Measurements from ENCODE around the gene CDCA4. TPM values are rescaled to one million over a fixed set of nuclear protein-coding genes. Genes with fewer than 3 reads are reported as not detected.
A peak's percentile ranks its signal among the peaks of the same experiment; 100 is the strongest.

Gene CDCA4
- total and polyA plus RNA-seq, 2 donors (not counting 3 experiments of a cell fraction or from before 2014, with no cell fraction given), result 29.9 to 44.5 TPM

DNA sequence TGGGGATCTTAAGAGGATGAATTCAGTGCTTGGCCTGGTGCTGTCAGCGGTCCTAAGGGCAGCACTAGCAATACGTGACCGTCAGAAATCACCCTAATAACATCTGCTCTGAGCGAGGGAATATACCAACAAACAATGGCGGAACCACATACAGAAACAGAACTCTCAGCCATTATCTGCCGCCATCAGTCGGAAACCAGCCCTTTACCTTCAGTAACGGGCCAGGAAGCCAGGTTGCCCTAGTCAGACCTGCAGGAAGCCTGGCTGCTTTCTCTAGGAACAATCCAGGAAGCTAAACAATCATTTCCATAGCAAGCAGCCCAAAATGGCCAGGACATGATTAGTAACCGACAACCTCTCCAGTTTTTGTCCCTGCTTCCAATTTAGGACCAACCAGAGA, 5.6 kb downstream of the CDCA4 start:
- Histone ChIP-seq H3K4me1 (ENCODE audit: control insufficient read depth, extremely low read depth, insufficient read depth, low read length) (peaks cover 39% of the 10 kb centered on the region), H3K36me3 (ENCODE audit: control insufficient read depth in 2 of 2, extremely low read depth in 1 of 2, insufficient read depth in 2 of 2, low read length in 2 of 2) (peaks cover 6 to 8% of the 10 kb centered on the region in 2 experiments), H3K27ac (ENCODE audit: insufficient read depth, low read depth, low read length) (no peak overlapping the region), H2AFZ (ENCODE audit: low read depth, low read length) (no peak overlapping the region), H3K9me1 (replicated peaks; ENCODE audit: control insufficient read depth, extremely low read depth, insufficient read depth, low read length) (no peaks in the 10 kb centered on the region), H3K9me3 (replicated peaks; ENCODE audit: control insufficient read depth, insufficient read depth, low read length) (no peaks in the 10 kb centered on the region), H4K20me1 (replicated peaks; ENCODE audit: control insufficient read depth, extremely low read depth, insufficient read depth, low read length) (no peaks in the 10 kb centered on the region), H3K9ac (replicated peaks; ENCODE audit: extremely low read depth, insufficient read depth, low read length) (no peak overlapping the region), H3K27me3 (ENCODE audit: control insufficient read depth in 2 of 2, insufficient read depth in 2 of 2, low read length in 2 of 2) (no peaks in the 10 kb centered on the region), H3K4me3 (replicated peaks in 1 of 3; ENCODE audit: insufficient read depth in 1 of 3, low read depth in 1 of 3, low read length in 3 of 3) (no peak overlapping the region), H3K79me2 (ENCODE audit: control insufficient read depth, insufficient read depth, low read length) (peaks cover 99% of the 10 kb centered on the region), H3K4me2 (ENCODE audit: insufficient read depth, low read length) (peak overlapping the region; percentile 2)
- BruUV-seq (replicated peaks), result no TSS peak
- dilution Hi-C loops (cut with MboI; ENCODE audit: extremely low pct_ligation_motif_present, low sequenced_read_pairs), result no loop called here
- CTCF ChIA-PET, result interaction anchor here (1.2 to 1.6 kb wide), 3 partner anchors 20 to 42 kb away, joined by 3 to 6 read pairs (median 4); no protein-coding TSS in a partner anchor
- DNase-seq (ENCODE audit: low read depth, low spot score), result peak; percentile 26
- no peak for TF ChIP-seq GATA2 (IDR thresholded peaks at IDR 0.05; ENCODE audit: insufficient read depth, insufficient read length, low read depth, low read length)
- TF ChIP-seq POLR2A (IDR thresholded peaks at IDR 0.05; ENCODE audit: low read depth, low read length), result no peak
- no peak for TF ChIP-seq EZH2 (IDR thresholded peaks at IDR 0.05; ENCODE audit: borderline replicate concordance, low read depth, low read length, severe bottlenecking)
- no peak for TF ChIP-seq JUN (IDR thresholded peaks at IDR 0.05; ENCODE audit: borderline replicate concordance, insufficient read depth, insufficient read length, low read depth)
- TF ChIP-seq, protein P1, sequence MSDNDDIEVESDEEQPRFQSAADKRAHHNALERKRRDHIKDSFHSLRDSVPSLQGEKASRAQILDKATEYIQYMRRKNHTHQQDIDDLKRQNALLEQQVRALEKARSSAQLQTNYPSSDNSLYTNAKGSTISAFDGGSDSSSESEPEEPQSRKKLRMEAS (IDR thresholded peaks at IDR 0.05; ENCODE audit: insufficient read depth, insufficient read length), result no peak
- no peak for TF ChIP-seq POLR2AphosphoS5 (IDR thresholded peaks at IDR 0.05; ENCODE audit: insufficient read depth, low read depth, low read length)
- POLR2A ChIA-PET, result no interaction called here
- intact Hi-C loops (cut with micrococcal nuclease), result loop anchor here (1.0 kb wide), 1 partner anchor 30 kb away; no protein-coding TSS in a partner anchor
- FAIRE-seq, result peak; percentile 85

DNA sequence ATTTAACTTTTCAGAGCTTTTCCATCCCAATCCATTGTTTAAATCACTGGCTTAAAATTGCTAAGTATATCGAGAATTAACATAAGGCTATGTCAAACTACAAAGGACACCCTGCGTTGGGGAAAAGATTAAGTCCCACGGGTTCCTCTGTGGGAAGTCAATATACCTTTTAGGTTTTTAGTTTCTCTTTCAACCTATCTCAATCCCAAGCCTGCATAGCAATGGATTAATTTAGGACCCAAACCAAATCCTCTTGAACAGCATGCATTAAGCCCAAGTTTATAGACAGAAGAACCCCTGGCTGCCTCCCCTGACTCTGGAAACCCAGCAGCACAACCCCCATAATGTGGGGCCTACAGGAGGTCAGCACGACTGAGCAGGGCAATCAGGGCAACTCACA, 6.3 kb downstream of the CDCA4 start:
- peaks cover 36% of the 10 kb centered on the region for H3K4me1 ChIP-seq (ENCODE audit: control insufficient read depth, extremely low read depth, insufficient read depth, low read length)
- ChIA-PET POLR2A (no interaction called here), CTCF (interaction anchor here (1.5 to 2.1 kb wide), 3 partner anchors 19 to 41 kb away, joined by 3 to 15 read pairs (median 6); no protein-coding TSS in a partner anchor)
- no peak for FAIRE-seq
- H3K9me3 ChIP-seq (replicated peaks; ENCODE audit: control insufficient read depth, insufficient read depth, low read length), result no peaks in the 10 kb centered on the region
- no peak for DNase-seq (ENCODE audit: low read depth, low spot score)
- no peaks in the 10 kb centered on the region for H3K9me1 ChIP-seq (replicated peaks; ENCODE audit: control insufficient read depth, extremely low read depth, insufficient read depth, low read length)
- no peak overlapping the region for H3K4me2 ChIP-seq (ENCODE audit: insufficient read depth, low read length)
- no peaks in the 10 kb centered on the region for H3K27me3 ChIP-seq (ENCODE audit: control insufficient read depth in 2 of 2, insufficient read depth in 2 of 2, low read length in 2 of 2)
- peaks cover 6 to 10% of the 10 kb centered on the region in 2 experiments for H3K36me3 ChIP-seq (ENCODE audit: control insufficient read depth in 2 of 2, extremely low read depth in 1 of 2, insufficient read depth in 2 of 2, low read length in 2 of 2)
- TF ChIP-seq, protein P2, sequence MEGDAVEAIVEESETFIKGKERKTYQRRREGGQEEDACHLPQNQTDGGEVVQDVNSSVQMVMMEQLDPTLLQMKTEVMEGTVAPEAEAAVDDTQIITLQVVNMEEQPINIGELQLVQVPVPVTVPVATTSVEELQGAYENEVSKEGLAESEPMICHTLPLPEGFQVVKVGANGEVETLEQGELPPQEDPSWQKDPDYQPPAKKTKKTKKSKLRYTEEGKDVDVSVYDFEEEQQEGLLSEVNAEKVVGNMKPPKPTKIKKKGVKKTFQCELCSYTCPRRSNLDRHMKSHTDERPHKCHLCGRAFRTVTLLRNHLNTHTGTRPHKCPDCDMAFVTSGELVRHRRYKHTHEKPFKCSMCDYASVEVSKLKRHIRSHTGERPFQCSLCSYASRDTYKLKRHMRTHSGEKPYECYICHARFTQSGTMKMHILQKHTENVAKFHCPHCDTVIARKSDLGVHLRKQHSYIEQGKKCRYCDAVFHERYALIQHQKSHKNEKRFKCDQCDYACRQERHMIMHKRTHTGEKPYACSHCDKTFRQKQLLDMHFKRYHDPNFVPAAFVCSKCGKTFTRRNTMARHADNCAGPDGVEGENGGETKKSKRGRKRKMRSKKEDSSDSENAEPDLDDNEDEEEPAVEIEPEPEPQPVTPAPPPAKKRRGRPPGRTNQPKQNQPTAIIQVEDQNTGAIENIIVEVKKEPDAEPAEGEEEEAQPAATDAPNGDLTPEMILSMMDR (IDR thresholded peaks at IDR 0.05; ENCODE audit: extremely low read depth in 1 of 2, insufficient read depth in 1 of 2, low read depth in 1 of 2, low read length in 2 of 2), result no peak
- no peak for TF ChIP-seq POLR2A (IDR thresholded peaks at IDR 0.05; ENCODE audit: low read depth, low read length)
- TF ChIP-seq, protein P1 (IDR thresholded peaks at IDR 0.05; ENCODE audit: insufficient read depth, insufficient read length), result no peak
- H4K20me1 ChIP-seq (replicated peaks; ENCODE audit: control insufficient read depth, extremely low read depth, insufficient read depth, low read length), result no peaks in the 10 kb centered on the region
- BruUV-seq (replicated peaks), result no TSS peak
- no peak overlapping the region for H3K9ac ChIP-seq (replicated peaks; ENCODE audit: extremely low read depth, insufficient read depth, low read length)
- H3K4me3 ChIP-seq (replicated peaks in 1 of 3; ENCODE audit: insufficient read depth in 1 of 3, low read depth in 1 of 3, low read length in 3 of 3), result no peak overlapping the region
- dilution Hi-C loops (cut with MboI; ENCODE audit: extremely low pct_ligation_motif_present, low sequenced_read_pairs) (no loop called here), intact Hi-C loops (cut with micrococcal nuclease) (loop anchor here (1.0 kb wide), 1 partner anchor 31 kb away; no protein-coding TSS in a partner anchor)
- H2AFZ ChIP-seq (ENCODE audit: low read depth, low read length), result no peak overlapping the region
- peaks cover 98% of the 10 kb centered on the region for H3K79me2 ChIP-seq (ENCODE audit: control insufficient read depth, insufficient read depth, low read length)
- H3K27ac ChIP-seq (ENCODE audit: insufficient read depth, low read depth, low read length), result no peak overlapping the region
